Measurements from ENCODE around the gene SAMD5.

- TF ChIP-seq, protein P1, sequence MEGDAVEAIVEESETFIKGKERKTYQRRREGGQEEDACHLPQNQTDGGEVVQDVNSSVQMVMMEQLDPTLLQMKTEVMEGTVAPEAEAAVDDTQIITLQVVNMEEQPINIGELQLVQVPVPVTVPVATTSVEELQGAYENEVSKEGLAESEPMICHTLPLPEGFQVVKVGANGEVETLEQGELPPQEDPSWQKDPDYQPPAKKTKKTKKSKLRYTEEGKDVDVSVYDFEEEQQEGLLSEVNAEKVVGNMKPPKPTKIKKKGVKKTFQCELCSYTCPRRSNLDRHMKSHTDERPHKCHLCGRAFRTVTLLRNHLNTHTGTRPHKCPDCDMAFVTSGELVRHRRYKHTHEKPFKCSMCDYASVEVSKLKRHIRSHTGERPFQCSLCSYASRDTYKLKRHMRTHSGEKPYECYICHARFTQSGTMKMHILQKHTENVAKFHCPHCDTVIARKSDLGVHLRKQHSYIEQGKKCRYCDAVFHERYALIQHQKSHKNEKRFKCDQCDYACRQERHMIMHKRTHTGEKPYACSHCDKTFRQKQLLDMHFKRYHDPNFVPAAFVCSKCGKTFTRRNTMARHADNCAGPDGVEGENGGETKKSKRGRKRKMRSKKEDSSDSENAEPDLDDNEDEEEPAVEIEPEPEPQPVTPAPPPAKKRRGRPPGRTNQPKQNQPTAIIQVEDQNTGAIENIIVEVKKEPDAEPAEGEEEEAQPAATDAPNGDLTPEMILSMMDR (IDR thresholded peaks at IDR 0.05; ENCODE audit: control extremely low read depth in 1 of 3, insufficient read depth in 1 of 3, low read depth in 1 of 3, low read length in 3 of 3) = no peak
- no peak for TF ChIP-seq TAF1 (IDR thresholded peaks at IDR 0.05; ENCODE audit: low read depth, low read length)
- TF ChIP-seq TBP (IDR thresholded peaks at IDR 0.05; ENCODE audit: low read depth, low read length) = no peak
- TF ChIP-seq GABPA (IDR thresholded peaks at IDR 0.05; ENCODE audit: borderline replicate concordance, insufficient read depth, low read length) = no peak
- TF ChIP-seq POLR2A (IDR thresholded peaks at IDR 0.05; ENCODE audit: control extremely low read depth in 1 of 2, low read depth in 2 of 2, low read length in 2 of 2) = no peak
- no peak for TF ChIP-seq SP2 (IDR thresholded peaks at IDR 0.05; ENCODE audit: low read length)
These were observed 22.8 kb downstream of the SAMD5 start for GRCh38 chr6:147531321-147531720.

All from H1 (cell line).